OCI-LY7 (cell line): ENCODE data around the gene AK2. TPM values are rescaled to one million over a fixed set of nuclear protein-coding genes. Genes with fewer than 3 reads are reported as not detected.

Source experiments
- BruUV-seq: library from RNA; stranded (reverse); fragments of 400-500 nt; replicated peaks from 2 replicates; lab custom pipeline; 2021; lab: Mats Ljungman, UMichigan
- CTCF ChIA-PET: fragments of 300-600 bp; sonication (Branson Sonifier 250); formaldehyde crosslinking; loops from one replicate; lab custom pipeline; 2022; ENCODE audit warnings: antibody characterized with exemption; ENCODE audit not compliant: unreplicated experiment; lab: Charles Lee
- POLR2A ChIA-PET: fragments of 300-600 bp; sonication (Branson Sonifier 250); formaldehyde crosslinking; loops from one replicate; lab custom pipeline; 2022; ENCODE audit warnings: antibody characterized with exemption; lab: Charles Lee
- DNase-seq: peaks from one replicate; pipeline ENCODE4 v3.0.0-alpha.2; 2015; ENCODE audit warnings: low spot score
- H2AFZ ChIP-seq: fragments of 200-600 bp; sonication (generic), shearing (Covaris generic); 2 replicates; pipeline ENCODE4 v1.6.1; 2014; ENCODE audit warnings: mild to moderate bottlenecking, antibody characterized with exemption, low read length, moderate library complexity
- H3K27ac ChIP-seq: fragments of 200-600 bp; sonication (generic); 2 replicates; pipeline ENCODE4 v1.5.1; 2014; ENCODE audit warnings: mixed run types, low read depth, mild to moderate bottlenecking, moderate library complexity, low read length, inconsistent platforms; ENCODE audit not compliant: poor library complexity, severe bottlenecking
- H3K36me3 ChIP-seq: fragments of 200-600 bp; sonication (generic); 2 replicates; pipeline ENCODE4 v1.6.1; 2014; ENCODE audit warnings: mild to moderate bottlenecking, antibody characterized with exemption, low read length, moderate library complexity, mixed read lengths; ENCODE audit not compliant: insufficient read depth
- H3K4me1 ChIP-seq: fragments of 200-600 bp; sonication (generic); 2 replicates; pipeline ENCODE4 v1.5.1; 2014; ENCODE audit warnings: mild to moderate bottlenecking, low read length; ENCODE audit not compliant: insufficient read depth, poor library complexity, severe bottlenecking
- H3K4me2 ChIP-seq: fragments of 200-600 bp; sonication (generic); 2 replicates; pipeline ENCODE4 v1.6.1; 2014; ENCODE audit warnings: mild to moderate bottlenecking, low read length
- H3K4me3 ChIP-seq: fragments of 200-600 bp; sonication (generic); 2 replicates; pipeline ENCODE4 v1.5.1; 2014; ENCODE audit warnings: mild to moderate bottlenecking, low read depth, low read length; ENCODE audit not compliant: poor library complexity, severe bottlenecking
- H3K79me2 ChIP-seq: fragments of 200-600 bp; sonication (generic); 2 replicates; pipeline ENCODE4 v1.6.1; 2016; ENCODE audit warnings: low read depth, mild to moderate bottlenecking, low read length, moderate library complexity, mixed read lengths; ENCODE audit not compliant: insufficient read depth
- H3K9me2 ChIP-seq: fragments of 200-600 bp; sonication (generic); 2 replicates; pipeline ENCODE4 v1.6.1; 2016; ENCODE audit warnings: mild to moderate bottlenecking, low read length, mixed read lengths; ENCODE audit not compliant: insufficient read depth
- H3K9me3 ChIP-seq: fragments of 200-600 bp; sonication (generic); 2 replicates; pipeline ENCODE4 v1.6.1; 2014; ENCODE audit warnings: mild to moderate bottlenecking, mixed run types, low read length, mixed read lengths
- H4K20me1 ChIP-seq: fragments of 200-600 bp; sonication (generic); 2 replicates; pipeline ENCODE4 v1.6.1; 2014; ENCODE audit warnings: mild to moderate bottlenecking, antibody characterized with exemption, low read length, moderate library complexity, mixed read lengths; ENCODE audit not compliant: insufficient read depth
- CTCF ChIP-seq: fragments of 200-600 bp; sonication (generic); conservative IDR thresholded peaks from 2 replicates; pipeline ENCODE4 v1.5.1; 2014; ENCODE audit warnings: mild to moderate bottlenecking, antibody characterized with exemption, low read length, moderate library complexity, mixed read lengths
- EZH2phosphoT487 ChIP-seq: fragments of 200-600 bp; sonication (generic); IDR thresholded peaks from 2 replicates; pipeline ENCODE4 v1.6.1; 2018; ENCODE audit warnings: low read depth, borderline replicate concordance, mild to moderate bottlenecking, mixed run types, antibody characterized with exemption, low read length, moderate library complexity, mixed read lengths
- intact Hi-C: fragments of 100-400 bp; cut with micrococcal nuclease; formaldehyde crosslinking; loops from one replicate; pipeline ENCODE4 v1.10.0; 2022; ENCODE audit not compliant: unreplicated experiment
- total RNA-seq, 2 experiments: library from RNA; depleted of rRNA in 1 of 2; stranded (reverse); fragments of >200 nt in 1 of 2; shearing (Covaris generic) in 1 of 2; gene quantifications; 2 replicates each; pipeline ENCODE4 v1.2.3, GENCODE V29; 2014 to 2022

Gene AK2
- total RNA-seq, 2 experiments from 2014 or later, result 185 to 298 TPM

GRCh38 chr1:32960819-32961355 is 75.8 kb downstream of the AK2 start:
- no TSS peak for BruUV-seq
- Histone ChIP-seq H4K20me1 (peaks cover 9% of the 10 kb centered on the region; the same call in 1 of the 2 replicates), H3K79me2 (peaks cover 80% of the 10 kb centered on the region), H3K9me3 (peaks cover 11% of the 10 kb centered on the region; the same call in 1 of the 2 replicates), H3K4me2 (peak overlapping the region; percentile 83), H3K9me2 (no peaks in the 10 kb centered on the region), H3K36me3 (peaks cover 17% of the 10 kb centered on the region), H2AFZ (no peak overlapping the region), H3K27ac (peak overlapping the region; percentile 85), H3K4me3 (peak overlapping the region; percentile 96), H3K4me1 (peaks cover 59% of the 10 kb centered on the region)
- TF ChIP-seq EZH2phosphoT487, result no peak
- TF ChIP-seq CTCF, result no peak
- intact Hi-C loops, result loop anchor here (5.0 kb wide), 1 partner anchor 144 kb away; the partner anchor contains the start of genes S100PBP and YARS1
- ChIA-PET POLR2A (interaction anchor here (0.6 to 2.6 kb wide), 5 partner anchors 12 to 71 kb away, joined by 3 to 26 read pairs (median 4); no protein-coding TSS in a partner anchor), CTCF (no interaction called here)
- DNase-seq, result peak; percentile 77

DNA sequence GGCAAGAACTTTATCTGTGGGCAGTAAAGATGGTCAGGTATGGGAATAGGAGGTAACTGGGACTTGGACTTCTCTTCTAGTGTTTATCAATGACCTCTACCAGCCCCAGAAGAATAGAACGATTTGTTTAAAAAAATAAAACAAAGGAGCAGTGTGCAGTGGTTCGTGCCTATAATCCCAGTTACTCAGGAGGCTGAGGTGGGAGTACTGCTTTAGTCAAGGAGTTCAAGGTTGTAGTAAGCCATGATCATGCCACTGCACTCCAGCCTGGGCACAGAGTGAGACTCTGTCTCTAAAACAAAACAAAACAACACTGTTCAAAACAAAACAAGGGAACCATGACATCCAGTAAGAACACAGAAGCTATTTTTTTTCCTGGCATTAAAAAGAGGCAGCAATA is 76.3 kb downstream of the AK2 start:
- H3K4me3 ChIP-seq, result peak overlapping the region; percentile 96
- peaks cover 11% of the 10 kb centered on the region; the same call in 1 of the 2 replicates for H3K9me3 ChIP-seq
- H4K20me1 ChIP-seq, result peaks cover 9% of the 10 kb centered on the region; the same call in 1 of the 2 replicates
- CTCF ChIA-PET, result no interaction called here
- peaks cover 61% of the 10 kb centered on the region for H3K4me1 ChIP-seq
- no peak overlapping the region for H2AFZ ChIP-seq
- POLR2A ChIA-PET, result interaction anchor here (0.5 to 2.6 kb wide), 5 partner anchors 11 to 248 kb away, joined by 3 to 26 read pairs (median 4); no protein-coding TSS in a partner anchor
- no peaks in the 10 kb centered on the region for H3K9me2 ChIP-seq
- TF ChIP-seq CTCF (no peak), EZH2phosphoT487 (no peak)
- H3K4me2 ChIP-seq, result peak overlapping the region; percentile 83
- peak overlapping the region; percentile 85 for H3K27ac ChIP-seq
- no peak for DNase-seq
- peaks cover 17% of the 10 kb centered on the region for H3K36me3 ChIP-seq
- intact Hi-C loops, result loop anchor here (5.0 kb wide), 1 partner anchor 143 kb away; the partner anchor contains the start of genes S100PBP and YARS1
- H3K79me2 ChIP-seq, result peaks cover 85% of the 10 kb centered on the region
- BruUV-seq, result no TSS peak

DNA sequence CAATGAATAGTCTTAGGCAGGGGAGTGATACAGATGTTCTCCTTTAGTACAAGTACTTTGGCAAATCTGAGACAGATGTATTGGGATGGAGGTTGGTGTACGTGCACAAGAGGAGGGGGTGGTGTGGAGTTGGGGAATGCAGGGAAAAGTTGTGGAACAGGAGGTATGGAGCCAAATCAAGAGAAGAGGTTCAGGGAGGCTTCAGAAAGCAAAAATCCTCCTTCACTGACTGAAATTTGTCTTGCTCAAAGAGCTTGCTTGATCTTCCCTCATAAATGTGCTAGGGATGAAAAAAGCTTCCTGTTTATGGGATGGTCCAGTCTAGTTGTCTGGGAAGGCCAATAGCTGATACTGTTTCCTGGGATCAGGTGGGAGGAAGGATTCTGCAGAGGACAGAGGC is 77.9 kb downstream of the AK2 start:
- Histone ChIP-seq H3K9me2 (no peaks in the 10 kb centered on the region), H3K4me3 (peak overlapping the region; percentile 43), H3K36me3 (peaks cover 25% of the 10 kb centered on the region), H3K4me2 (peak overlapping the region; percentile 83), H4K20me1 (peaks cover 9% of the 10 kb centered on the region; the same call in 1 of the 2 replicates), H3K27ac (peak overlapping the region; percentile 85), H3K79me2 (peaks cover 98% of the 10 kb centered on the region), H3K4me1 (peaks cover 70% of the 10 kb centered on the region), H2AFZ (no peak overlapping the region; the same call in 1 of the 2 replicates), H3K9me3 (peaks cover 11% of the 10 kb centered on the region; the same call in 1 of the 2 replicates)
- TF ChIP-seq CTCF (no peak), EZH2phosphoT487 (no peak)
- ChIA-PET POLR2A (interaction anchor here (0.6 to 2.0 kb wide), 6 partner anchors 12 to 62 kb away, joined by 3 to 10 read pairs (median 4); no protein-coding TSS in a partner anchor), CTCF (interaction anchor here (1.3 kb wide), 1 partner anchor 33 kb away, joined by 3 read pairs; no protein-coding TSS in a partner anchor)
- BruUV-seq, result no TSS peak
- DNase-seq, result no peak
- intact Hi-C loops, result no loop called here
